Astrocyte of the cerebellum (primary cell): ENCODE data around the gene DENND1B.

Experiments
- DNase-seq: peaks from one replicate; pipeline ENCODE4 v3.0.0-alpha.2; 2011; ENCODE audit warnings: low read depth
- H3K4me3 ChIP-seq: 2 replicates; pipeline ENCODE4 v1.5.1; 2011; ENCODE audit warnings: mild to moderate bottlenecking, low read depth, low read length, moderate library complexity
- CTCF ChIP-seq: IDR thresholded peaks from 2 replicates; pipeline ENCODE4 v1.5.1; 2012; ENCODE audit warnings: low read length, low read depth, moderate library complexity, mild to moderate bottlenecking; ENCODE audit errors: missing control alignments
- in situ Hi-C: cut with HindIII; loops from 2 replicates; pipeline ENCODE4 v1.10.0; 2017; ENCODE audit warnings: low sequenced_read_pairs

Gene DENND1B

GRCh38 chr1:197690074-197690473, 85.2 kb downstream of the DENND1B start:
- no peak overlapping the region for H3K4me3 ChIP-seq
- in situ Hi-C loops: no loop called here
- no peak for DNase-seq
- no peak for TF ChIP-seq CTCF

- in situ Hi-C loops: no loop called here
These were observed 87.0 kb downstream of the DENND1B start for GRCh38 chr1:197688233-197688632.

GRCh38 chr1:197686702-197687355, 88.5 kb downstream of the DENND1B start:
- in situ Hi-C loops: no loop called here
- DNase-seq: no peak
- TF ChIP-seq CTCF: no peak
- H3K4me3 ChIP-seq: no peak overlapping the region

More at GRCh38 chr1:197688233-197688632, 87.0 kb downstream of the DENND1B start:
- no peak for DNase-seq
- no peak for TF ChIP-seq CTCF
- H3K4me3 ChIP-seq: no peak overlapping the region

GRCh38 chr1:197686231-197686630, 89.0 kb downstream of the DENND1B start:
- no peak overlapping the region for H3K4me3 ChIP-seq
- in situ Hi-C loops: no loop called here
- no peak for DNase-seq
- no peak for TF ChIP-seq CTCF

GRCh38 chr1:197685785-197686184, 89.5 kb downstream of the DENND1B start:
- no peak for DNase-seq
- no peak overlapping the region for H3K4me3 ChIP-seq
- in situ Hi-C loops: no loop called here
- TF ChIP-seq CTCF: no peak

- DNase-seq: no peak
- TF ChIP-seq CTCF: no peak
- in situ Hi-C loops: no loop called here
- no peak overlapping the region for H3K4me3 ChIP-seq
These were observed 91.3 kb downstream of the DENND1B start for GRCh38 chr1:197683895-197684553.
